Stimulated activated naive CD8-positive, alpha-beta T cell treated with anti-CD3 and anti-CD28 coated beads, Interleukin-15, amount 100 ng/mL, for 72 hours (primary cell): ENCODE results near the gene LCTL.
A peak's percentile ranks its signal among the peaks of the same experiment; 100 is the strongest.

ENCODE experiments used
- ATAC-seq: fragments of 150-1000 bp; cut with Tn5 transposase; 2 replicates; pipeline ENCODE4 v1.10.0; 2021; ENCODE audit warnings: mild to moderate bottlenecking, moderate library complexity
- DNase-seq, 2 donors: peaks; one replicate each; pipeline ENCODE4 v3.0.0; 2021 to 2022
- H3K27ac Mint-ChIP-seq, 2 donors: one replicate each; pipeline ENCODE4 v1.8.0; 2022; ENCODE audit warnings: mild to moderate bottlenecking in 2 of 2, mixed read lengths in 2 of 2, moderate library complexity in 2 of 2
- H3K27me3 Mint-ChIP-seq: one replicate; pipeline ENCODE4 v1.8.0; 2022; ENCODE audit warnings: mixed read lengths
- H3K4me1 Mint-ChIP-seq: one replicate; pipeline ENCODE4 v1.8.0; 2022; ENCODE audit warnings: mild to moderate bottlenecking, mixed read lengths
- H3K4me3 Mint-ChIP-seq, 2 donors: one replicate each; pipeline ENCODE4 v1.8.0; 2022; ENCODE audit warnings: mild to moderate bottlenecking in 2 of 2, mixed read lengths in 2 of 2, moderate library complexity in 1 of 2
- H3K9me3 Mint-ChIP-seq, 2 donors: one replicate each; pipeline ENCODE4 v1.8.0; 2022; ENCODE audit warnings: mixed read lengths in 2 of 2

The LCTL gene

DNA sequence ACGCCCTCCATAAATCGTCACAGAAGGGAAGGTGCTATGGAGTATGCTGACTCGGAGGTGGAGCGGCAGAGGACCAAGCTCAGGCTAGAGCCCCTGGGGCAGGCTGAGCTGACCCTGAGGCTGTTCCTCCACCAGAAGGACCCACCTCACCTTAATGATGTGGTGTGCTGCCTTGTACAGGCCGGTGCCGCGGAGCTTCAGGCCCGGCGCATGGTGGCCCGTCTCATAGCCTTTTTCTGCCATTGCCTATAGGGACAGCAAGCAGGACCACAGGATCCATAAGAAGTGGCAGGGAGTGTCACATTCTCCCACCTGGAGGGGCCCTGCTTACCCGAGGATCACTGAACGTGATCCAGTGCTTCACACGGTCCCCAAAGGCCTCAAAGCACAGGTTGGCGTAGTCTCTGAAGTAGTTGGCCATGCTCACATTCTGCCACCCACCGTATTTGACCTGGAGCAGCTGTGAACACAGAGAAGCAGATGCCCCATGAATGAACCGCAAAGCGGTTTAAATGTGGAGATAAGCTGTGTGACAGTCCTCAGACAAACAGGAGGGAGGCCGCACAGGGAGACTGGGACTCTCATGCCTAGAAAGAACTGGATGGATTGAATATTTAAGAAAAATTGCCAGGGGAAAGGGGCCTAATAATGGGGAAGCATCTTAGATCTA lies 4.8 kb downstream of the LCTL start:
- H3K27ac Mint-ChIP-seq: no peak overlapping the region
- no peaks in the 10 kb centered on the region for H3K4me1 Mint-ChIP-seq
- no peaks in the 10 kb centered on the region for H3K9me3 Mint-ChIP-seq
- no peak overlapping the region for H3K4me3 Mint-ChIP-seq
- no peaks in the 10 kb centered on the region for H3K27me3 Mint-ChIP-seq
- ATAC-seq (no peak), DNase-seq (no peak)

DNA sequence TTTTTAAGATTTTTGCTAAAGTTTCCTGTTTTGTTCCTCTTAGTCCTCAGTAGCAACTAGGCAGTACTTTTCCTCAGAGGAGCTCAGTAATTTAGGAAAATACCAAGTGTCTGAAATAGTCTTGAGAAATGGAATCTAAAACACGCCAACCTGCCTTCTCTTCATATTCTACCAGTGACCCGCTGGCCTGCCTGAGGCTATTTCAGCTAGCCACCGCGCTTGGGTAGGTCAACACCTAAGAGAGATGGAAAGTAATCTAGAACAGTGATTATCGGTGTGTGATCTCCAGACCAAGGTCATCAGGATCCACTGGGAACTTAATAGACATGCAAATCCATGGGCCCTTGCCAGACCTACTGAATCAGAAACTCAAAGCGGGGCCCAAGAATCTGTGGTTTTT lies 7.5 kb downstream of the LCTL start:
- no peaks in the 10 kb centered on the region for H3K4me1 Mint-ChIP-seq
- no peaks in the 10 kb centered on the region for H3K9me3 Mint-ChIP-seq
- H3K27ac Mint-ChIP-seq: no peak overlapping the region
- ATAC-seq (no peak), DNase-seq (no peak)
- no peak overlapping the region for H3K4me3 Mint-ChIP-seq
- H3K27me3 Mint-ChIP-seq: no peaks in the 10 kb centered on the region

DNA sequence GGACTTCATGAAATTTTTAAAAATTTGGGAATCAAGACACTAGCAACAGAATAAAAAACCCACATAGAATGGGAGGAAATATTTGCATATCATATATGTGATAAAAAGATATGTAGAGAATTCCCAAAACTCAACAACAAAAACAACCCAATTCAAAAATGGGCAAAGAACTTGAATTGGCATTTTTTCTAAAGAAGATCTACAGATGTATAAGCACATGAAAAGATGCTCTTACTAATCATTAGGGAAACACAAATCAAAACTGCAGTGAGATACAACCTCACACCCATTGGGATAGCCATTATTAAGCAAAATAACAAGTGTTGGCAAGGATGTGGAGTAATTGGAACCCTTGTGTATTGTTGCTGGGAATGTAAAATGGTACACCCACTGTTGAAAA lies 10.1 kb downstream of the LCTL start:
- no peak for DNase-seq
- Mint-ChIP-seq H3K4me3 (no peak overlapping the region), H3K27ac (no peak overlapping the region), H3K27me3 (no peaks in the 10 kb centered on the region), H3K9me3 (no peaks in the 10 kb centered on the region), H3K4me1 (no peaks in the 10 kb centered on the region)
- no peak for ATAC-seq

DNA sequence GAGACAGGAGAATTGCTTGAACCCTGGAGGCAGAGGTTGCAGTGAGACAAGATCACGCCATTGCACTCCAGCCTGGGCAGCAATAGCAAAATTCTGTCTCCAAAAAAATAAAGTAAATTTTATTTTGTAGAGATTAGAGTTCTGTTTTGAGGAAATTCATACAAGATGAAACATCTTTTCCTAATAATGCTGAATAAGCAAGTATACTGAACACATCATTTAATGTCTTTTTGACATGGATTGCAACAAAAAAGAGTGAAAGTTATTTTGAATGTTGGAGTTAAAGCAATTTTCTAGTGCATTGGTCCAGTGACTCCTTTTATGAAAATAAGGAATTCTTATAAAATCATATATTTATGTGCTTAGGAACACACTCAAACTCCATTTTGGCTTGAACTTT lies 20.5 kb downstream of the LCTL start:
- DNase-seq (no peak), ATAC-seq (no peak)
- Mint-ChIP-seq H3K27ac (no peak overlapping the region), H3K4me1 (no peaks in the 10 kb centered on the region), H3K4me3 (no peak overlapping the region), H3K9me3 (no peaks in the 10 kb centered on the region), H3K27me3 (no peaks in the 10 kb centered on the region)

- no peak for ATAC-seq
- Mint-ChIP-seq H3K27me3 (no peaks in the 10 kb centered on the region), H3K9me3 (no peaks in the 10 kb centered on the region), H3K4me3 (no peak overlapping the region), H3K27ac (no peak overlapping the region), H3K4me1 (no peaks in the 10 kb centered on the region)
- DNase-seq: no peak
Observed at GRCh38 chr15:66542896-66543295, 22.9 kb downstream of the LCTL start.

DNA sequence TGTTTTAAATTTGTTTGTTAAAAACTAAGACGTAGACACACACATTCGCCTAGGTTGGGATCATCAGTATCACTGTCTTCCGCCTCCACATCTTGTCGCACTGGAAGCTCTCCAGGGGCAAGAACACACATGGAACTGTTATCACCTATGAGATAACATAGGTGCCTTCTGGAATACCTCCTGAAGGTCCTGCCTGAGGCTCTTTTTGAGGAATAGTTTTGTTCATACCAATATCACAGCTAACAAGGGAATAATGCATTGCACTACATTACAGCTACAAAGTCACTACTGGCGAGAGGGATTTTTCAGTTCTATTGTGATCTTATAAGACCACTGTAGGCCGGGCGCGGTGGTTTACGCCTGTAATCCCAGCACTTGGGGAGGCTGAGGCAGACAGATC lies 30.7 kb downstream of the LCTL start:
- ATAC-seq (no peak), DNase-seq (no peak)
- H3K27me3 Mint-ChIP-seq: no peaks in the 10 kb centered on the region
- no peaks in the 10 kb centered on the region for H3K4me1 Mint-ChIP-seq
- H3K9me3 Mint-ChIP-seq: no peaks in the 10 kb centered on the region
- H3K4me3 Mint-ChIP-seq: no peak overlapping the region
- no peak overlapping the region for H3K27ac Mint-ChIP-seq

- no peak for ATAC-seq
- no peak overlapping the region for H3K4me3 Mint-ChIP-seq
- no peaks in the 10 kb centered on the region for H3K4me1 Mint-ChIP-seq
- no peak for DNase-seq
- no peaks in the 10 kb centered on the region for H3K27me3 Mint-ChIP-seq
- no peak overlapping the region for H3K27ac Mint-ChIP-seq
- H3K9me3 Mint-ChIP-seq: no peaks in the 10 kb centered on the region
Observed at GRCh38 chr15:66524838-66525237, 41.0 kb downstream of the LCTL start.

DNA sequence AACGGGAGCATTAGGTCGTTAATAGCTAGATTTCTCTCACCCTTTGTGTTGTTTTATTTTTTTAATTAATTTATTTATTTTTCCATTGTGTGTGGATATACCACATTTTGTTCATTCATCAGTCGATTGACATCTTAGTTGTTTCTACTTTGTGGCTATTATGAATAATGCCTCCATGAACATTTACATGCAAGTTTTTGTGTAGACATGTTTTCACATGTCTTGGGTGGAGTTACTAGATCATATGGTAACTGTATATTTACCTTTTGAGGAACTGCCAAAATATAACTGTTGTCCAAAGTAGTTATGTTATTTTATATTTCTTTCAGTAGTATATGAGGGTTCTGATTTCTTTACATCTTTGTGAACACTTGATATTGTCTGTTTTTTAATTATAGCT lies 41.9 kb downstream of the LCTL start:
- H3K9me3 Mint-ChIP-seq: no peaks in the 10 kb centered on the region
- no peak for DNase-seq
- no peaks in the 10 kb centered on the region for H3K4me1 Mint-ChIP-seq

DNA sequence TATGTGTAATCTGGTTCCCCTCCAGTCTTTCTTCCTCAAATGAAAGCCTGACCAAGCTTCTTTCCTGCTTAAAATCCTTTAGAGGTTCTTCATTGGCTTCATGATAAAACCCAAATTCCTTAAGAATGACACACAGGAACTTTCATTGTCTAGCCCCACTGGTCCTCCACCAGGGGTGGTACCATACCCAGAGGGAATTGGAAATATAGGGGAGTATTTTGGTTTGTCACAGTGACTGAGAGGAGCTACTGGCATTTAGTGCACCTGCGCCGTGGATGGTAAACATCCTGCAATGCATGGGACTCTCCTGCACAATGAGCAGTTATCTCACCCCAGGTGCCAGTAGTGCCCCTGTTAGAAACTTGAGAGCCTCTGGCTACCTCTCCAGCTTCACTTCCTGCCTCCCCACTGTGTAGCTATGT lies 49.9 kb downstream of the LCTL start:
- Mint-ChIP-seq H3K4me3 (no peak overlapping the region), H3K4me1 (no peaks in the 10 kb centered on the region), H3K9me3 (no peaks in the 10 kb centered on the region), H3K27me3 (no peaks in the 10 kb centered on the region), H3K27ac (peak overlapping the region in 1 of 2 donors; percentile 30)
- DNase-seq (no peak), ATAC-seq (no peak)

More for the DNA sequence above, 41.9 kb downstream of the LCTL start:
- no peak overlapping the region for H3K27ac Mint-ChIP-seq
- no peaks in the 10 kb centered on the region for H3K27me3 Mint-ChIP-seq
- ATAC-seq: no peak
- H3K4me3 Mint-ChIP-seq: no peak overlapping the region

DNA sequence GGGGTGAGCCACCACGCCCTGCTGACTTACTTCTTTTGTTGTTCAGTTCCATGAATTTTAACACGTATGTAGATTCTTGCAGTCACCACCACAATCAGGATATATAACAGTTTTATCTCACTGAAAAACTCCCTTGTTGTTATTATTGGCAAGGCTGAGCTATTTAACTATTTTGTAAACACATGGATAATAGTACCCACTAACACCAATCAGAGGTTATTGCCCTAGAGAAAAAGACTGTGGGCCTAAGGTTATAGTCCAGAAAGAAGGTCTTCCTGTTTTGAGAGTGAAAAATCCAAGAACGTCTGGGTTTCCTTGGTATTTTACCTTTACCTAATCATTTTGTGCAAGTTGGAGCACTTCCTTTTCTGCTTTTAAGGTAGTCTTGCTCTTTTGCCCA lies 51.2 kb downstream of the LCTL start:
- Mint-ChIP-seq H3K9me3 (no peaks in the 10 kb centered on the region), H3K27ac (no peak overlapping the region), H3K27me3 (no peaks in the 10 kb centered on the region), H3K4me1 (no peaks in the 10 kb centered on the region), H3K4me3 (no peak overlapping the region)
- ATAC-seq: no peak
- no peak for DNase-seq

DNA sequence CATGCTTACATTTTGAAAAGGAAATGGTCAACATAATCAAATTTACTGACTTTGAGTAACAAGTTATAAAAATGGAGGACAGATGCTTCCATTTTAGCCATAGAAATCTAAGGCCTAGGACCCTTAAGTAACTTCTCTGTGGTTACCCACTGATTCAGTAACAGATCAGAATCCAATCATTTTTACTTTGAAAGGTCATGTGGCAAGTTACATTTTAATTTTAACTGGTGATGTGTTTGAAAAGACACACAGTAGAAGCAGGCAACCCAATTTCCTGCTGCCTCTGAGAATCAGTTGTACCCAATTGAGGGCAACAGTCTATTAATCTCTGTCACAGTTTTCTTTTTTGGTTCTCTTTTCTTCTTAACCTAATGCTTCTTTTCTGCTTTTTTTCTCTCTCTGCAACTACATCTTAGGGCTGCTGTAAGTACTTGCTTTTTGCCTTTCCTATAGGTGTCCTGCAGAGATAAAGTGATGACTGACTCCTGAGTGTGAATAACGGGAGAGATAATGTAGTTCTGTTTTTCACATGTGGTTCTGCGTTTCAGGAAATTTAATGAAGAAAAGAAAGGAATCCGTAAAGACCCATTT lies 57.4 kb downstream of the LCTL start:
- no peaks in the 10 kb centered on the region for H3K9me3 Mint-ChIP-seq
- peaks cover 32% of the 10 kb centered on the region for H3K4me1 Mint-ChIP-seq
- DNase-seq (no peak), ATAC-seq (no peak)
- no peak overlapping the region for H3K27ac Mint-ChIP-seq
- H3K4me3 Mint-ChIP-seq: no peak overlapping the region
- H3K27me3 Mint-ChIP-seq: no peaks in the 10 kb centered on the region

DNA sequence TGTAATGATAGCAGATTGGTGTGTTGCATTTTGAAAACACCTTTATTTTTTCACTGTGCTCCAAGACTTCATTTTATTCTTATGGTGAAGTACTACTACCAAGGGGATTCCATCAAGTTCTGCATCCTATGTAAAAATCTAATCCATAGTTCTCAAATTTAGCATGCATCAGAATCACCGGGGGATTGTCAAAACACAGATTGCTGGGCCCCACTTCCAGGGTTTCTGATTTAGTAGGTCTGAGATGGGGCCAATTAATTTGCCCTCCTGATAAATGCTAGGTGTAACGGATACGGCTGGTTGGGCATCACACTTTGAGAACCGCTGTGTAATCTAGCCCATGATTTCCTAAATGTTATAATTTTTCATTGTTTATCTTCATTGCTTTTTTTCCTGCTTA lies 60.0 kb downstream of the LCTL start:
- Mint-ChIP-seq H3K27ac (peak overlapping the region; percentile 99 to 100), H3K4me1 (peaks cover 51% of the 10 kb centered on the region), H3K9me3 (no peaks in the 10 kb centered on the region), H3K4me3 (peak overlapping the region; percentile 92 to 96), H3K27me3 (no peaks in the 10 kb centered on the region)
- DNase-seq (no peak), ATAC-seq (no peak)

- DNase-seq: no peak
- no peak for ATAC-seq
Observed at GRCh38 chr15:66505430-66505811, 60.4 kb downstream of the LCTL start.

DNA sequence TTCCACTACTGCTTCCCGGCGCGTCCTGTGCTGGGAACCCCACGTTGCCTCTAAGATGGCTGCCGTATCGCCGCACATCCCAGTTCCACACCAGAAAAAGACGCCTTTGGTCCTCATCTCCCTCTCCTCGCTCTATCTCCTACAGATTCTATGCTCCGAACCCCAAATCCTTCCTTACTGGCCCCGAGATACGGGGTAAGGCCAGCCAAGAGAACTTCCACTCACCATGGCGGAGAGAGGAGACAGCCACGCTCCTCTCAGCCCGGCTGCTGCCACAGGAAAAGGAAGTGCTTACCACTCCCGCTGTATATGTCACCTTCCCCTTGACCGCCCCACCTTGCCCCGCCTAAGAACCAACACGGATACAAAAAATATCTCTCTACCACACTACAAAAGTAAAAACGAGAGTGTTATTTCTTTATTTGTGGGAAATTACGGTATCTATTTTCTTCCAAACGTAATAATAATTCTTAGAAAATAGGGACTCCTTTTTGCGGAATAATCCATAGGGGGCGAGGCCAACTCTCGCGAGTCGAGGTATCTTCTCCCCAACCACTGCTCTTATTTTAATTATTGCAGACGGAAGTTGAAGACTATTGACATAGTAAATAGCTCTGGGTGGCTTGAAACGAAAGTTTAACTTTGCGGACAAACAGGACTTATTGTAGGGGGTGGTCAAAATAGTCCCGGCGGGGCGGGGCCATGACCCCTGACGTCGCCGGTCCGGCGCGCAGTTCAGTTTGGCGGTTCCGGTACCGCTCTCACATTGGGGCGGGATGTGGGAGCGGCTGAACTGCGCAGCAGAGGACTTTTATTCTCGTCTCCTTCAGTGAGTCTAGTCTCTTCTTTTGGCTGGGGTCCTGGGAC lies 61.0 kb downstream of the LCTL start, which contains the start of the genes RPL4 and ZWILCH:
TSS of gene RPL4 (minus strand) at position 293 of the 867 bp plus-strand sequence. CDS start at position 228, 65 bp downstream.
TSS of gene ZWILCH (plus strand) at position 764 of the 867 bp plus-strand sequence. CDS start at position 777, 13 bp downstream.
- ATAC-seq: peak; percentile 91
- Mint-ChIP-seq H3K27me3 (no peaks in the 10 kb centered on the region), H3K4me3 (peak within 1 kb of the TSS; percentile 92 to 96), H3K27ac (peak within 1 kb of the TSS; percentile 99 to 100), H3K9me3 (no peaks in the 10 kb centered on the region), H3K4me1 (peaks cover 60% of the 10 kb centered on the region)
- peak; percentile 76 to 82 for DNase-seq

More at GRCh38 chr15:66505430-66505811, 60.4 kb downstream of the LCTL start:
- H3K27me3 Mint-ChIP-seq: no peaks in the 10 kb centered on the region
- peak overlapping the region; percentile 99 to 100 for H3K27ac Mint-ChIP-seq
- H3K9me3 Mint-ChIP-seq: no peaks in the 10 kb centered on the region
- peak overlapping the region; percentile 92 to 96 for H3K4me3 Mint-ChIP-seq
- peaks cover 54% of the 10 kb centered on the region for H3K4me1 Mint-ChIP-seq

DNA sequence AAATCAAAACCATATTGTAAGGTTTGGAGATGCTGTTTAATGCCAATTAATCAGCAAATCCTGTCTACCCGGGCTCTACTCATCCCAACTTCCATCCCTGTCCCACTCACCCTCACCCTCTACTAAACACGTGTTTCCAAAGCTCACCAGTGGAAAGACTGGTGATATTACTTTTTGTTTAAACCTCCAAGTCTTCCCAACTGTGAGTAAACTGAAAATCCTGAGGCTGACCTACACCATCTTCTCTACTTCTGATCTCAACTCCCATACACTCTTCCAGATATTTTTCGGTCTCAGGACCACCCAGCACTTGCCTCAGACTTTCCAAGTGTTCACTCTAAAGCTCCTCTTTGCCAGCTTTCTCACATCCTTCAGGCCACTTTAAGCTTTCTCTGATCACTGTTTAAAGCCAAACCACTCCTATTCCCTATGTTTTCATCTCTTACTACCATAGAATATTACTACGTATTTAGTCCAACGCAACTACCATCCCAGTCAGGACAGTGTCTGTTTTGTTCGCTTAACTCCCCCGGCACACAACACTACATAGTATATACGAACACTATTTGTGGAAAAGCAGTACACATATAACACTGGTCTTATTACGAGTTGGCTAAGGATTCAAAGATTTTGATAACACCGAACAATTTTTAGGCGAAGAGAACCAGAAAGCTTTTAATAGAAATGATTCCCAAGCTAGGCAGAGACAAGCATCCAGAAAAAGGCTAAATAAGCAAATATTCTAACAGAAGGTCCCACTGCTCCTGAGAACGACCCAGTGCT lies 61.8 kb downstream of the LCTL start:
- H3K4me3 Mint-ChIP-seq: peak overlapping the region; percentile 92 to 96
- peaks cover 68% of the 10 kb centered on the region for H3K4me1 Mint-ChIP-seq
- no peak for ATAC-seq
- no peaks in the 10 kb centered on the region for H3K9me3 Mint-ChIP-seq
- no peak for DNase-seq
- H3K27ac Mint-ChIP-seq: peak overlapping the region; percentile 99 to 100
- H3K27me3 Mint-ChIP-seq: no peaks in the 10 kb centered on the region
